Mesodermal cell (in vitro differentiated cells): ENCODE measurements around the gene ASTN2.

Source experiments
- H3K27ac ChIP-seq: 2 replicates; pipeline ENCODE4 v1.7.0; 2013; ENCODE audit warnings: mild to moderate bottlenecking, low read depth, low read length, moderate library complexity; ENCODE audit not compliant: severe bottlenecking
- H3K36me3 ChIP-seq: 2 replicates; pipeline ENCODE4 v1.7.1; 2013; ENCODE audit warnings: mild to moderate bottlenecking, low read length, moderate library complexity; ENCODE audit not compliant: control insufficient read depth, insufficient read depth
- H3K4me1 ChIP-seq: one replicate; pipeline ENCODE4 v1.7.1; 2013; ENCODE audit warnings: mild to moderate bottlenecking, low read length; ENCODE audit not compliant: insufficient read depth, control insufficient read depth, poor library complexity, severe bottlenecking
- H3K4me3 ChIP-seq: 2 replicates; pipeline ENCODE4 v1.7.0; 2013; ENCODE audit warnings: low read length, control low read depth, mild to moderate bottlenecking; ENCODE audit not compliant: insufficient read depth, poor library complexity, severe bottlenecking; ENCODE audit errors: extremely low read depth
- H3K9me3 ChIP-seq: 2 replicates; pipeline ENCODE4 v1.7.1; 2013; ENCODE audit warnings: mild to moderate bottlenecking, low read length, moderate library complexity; ENCODE audit not compliant: control insufficient read depth
- WGBS, 2 experiments: methylation state at CpG; one replicate each; pipeline ENCODE4 v1.1.5; 2013; ENCODE audit warnings: missing lambda C conversion rate in 2 of 2; ENCODE audit not compliant: insufficient coverage in 2 of 2; 5-methylcytosine and 5-hydroxymethylcytosine counted together

Gene ASTN2

GRCh38 chr9:117121316-117121715, 293.5 kb downstream of the ASTN2 start:
- Histone ChIP-seq H3K36me3 (no peaks in the 10 kb centered on the region), H3K4me3 (no peak overlapping the region), H3K27ac (no peak overlapping the region), H3K9me3 (no peaks in the 10 kb centered on the region), H3K4me1 (no peaks in the 10 kb centered on the region)
- WGBS, 2 experiments: 100% methylated on average over 1 of the region's 2 CpGs; no CpG with 5 or more reads in 1 of the 2 experiments

GRCh38 chr9:117120061-117120460, 294.8 kb downstream of the ASTN2 start:
- Histone ChIP-seq H3K27ac (no peak overlapping the region), H3K9me3 (no peaks in the 10 kb centered on the region), H3K4me1 (no peaks in the 10 kb centered on the region), H3K4me3 (no peak overlapping the region), H3K36me3 (no peaks in the 10 kb centered on the region)
- WGBS, 2 experiments: 100% methylated on average over 2 of the region's 2 CpGs; no CpG with 5 or more reads in 1 of the 2 experiments

GRCh38 chr9:117116084-117116483, 298.8 kb downstream of the ASTN2 start:
- Histone ChIP-seq H3K27ac (no peak overlapping the region), H3K9me3 (no peaks in the 10 kb centered on the region), H3K4me1 (no peaks in the 10 kb centered on the region), H3K36me3 (no peaks in the 10 kb centered on the region), H3K4me3 (no peak overlapping the region)

GRCh38 chr9:117114768-117115167, 300.1 kb downstream of the ASTN2 start:
- H3K9me3 ChIP-seq: no peaks in the 10 kb centered on the region
- WGBS, 2 experiments: 80 to 83% methylated on average over 1 to 2 of the region's 2 CpGs

GRCh38 chr9:117104716-117105495, 310.0 kb downstream of the ASTN2 start:
- Histone ChIP-seq H3K9me3 (no peaks in the 10 kb centered on the region), H3K4me1 (peaks cover 21% of the 10 kb centered on the region), H3K36me3 (no peaks in the 10 kb centered on the region), H3K27ac (peak overlapping the region; percentile 82), H3K4me3 (no peak overlapping the region)
- WGBS, 2 experiments: 61 to 72% methylated on average over 4 of the region's 8 CpGs

More at GRCh38 chr9:117114768-117115167, 300.1 kb downstream of the ASTN2 start:
- no peaks in the 10 kb centered on the region for H3K36me3 ChIP-seq
- H3K27ac ChIP-seq: no peak overlapping the region
- peaks cover 3% of the 10 kb centered on the region for H3K4me1 ChIP-seq
- H3K4me3 ChIP-seq: no peak overlapping the region

- Histone ChIP-seq H3K9me3 (no peaks in the 10 kb centered on the region), H3K4me1 (peaks cover 21% of the 10 kb centered on the region), H3K36me3 (no peaks in the 10 kb centered on the region), H3K4me3 (no peak overlapping the region), H3K27ac (no peak overlapping the region)
- WGBS, 2 experiments: no CpG with 5 or more reads among the region's 1 CpG
These were observed 310.7 kb downstream of the ASTN2 start for GRCh38 chr9:117104206-117104605.

GRCh38 chr9:117103438-117104110, 311.3 kb downstream of the ASTN2 start:
- no peaks in the 10 kb centered on the region for H3K9me3 ChIP-seq
- 86 to 100% methylated on average over 1 of the region's 3 CpGs for WGBS, 2 experiments
- H3K4me1 ChIP-seq: peaks cover 16% of the 10 kb centered on the region
- H3K4me3 ChIP-seq: no peak overlapping the region
- no peaks in the 10 kb centered on the region for H3K36me3 ChIP-seq
- no peak overlapping the region for H3K27ac ChIP-seq

GRCh38 chr9:117101008-117101407, 313.8 kb downstream of the ASTN2 start:
- Histone ChIP-seq H3K4me3 (no peak overlapping the region), H3K27ac (no peak overlapping the region), H3K36me3 (no peaks in the 10 kb centered on the region), H3K9me3 (no peaks in the 10 kb centered on the region), H3K4me1 (peaks cover 13% of the 10 kb centered on the region)
- WGBS, 2 experiments: 89 to 100% methylated on average over 1 of the region's 1 CpG

- peaks cover 12% of the 10 kb centered on the region for H3K4me1 ChIP-seq
- H3K27ac ChIP-seq: no peak overlapping the region
- H3K36me3 ChIP-seq: no peaks in the 10 kb centered on the region
- H3K9me3 ChIP-seq: no peaks in the 10 kb centered on the region
- no peak overlapping the region for H3K4me3 ChIP-seq
- WGBS, 2 experiments: 86 to 100% methylated on average over 1 of the region's 3 CpGs
These were observed 316.5 kb downstream of the ASTN2 start for GRCh38 chr9:117098331-117098730.

GRCh38 chr9:117097761-117098160, 317.1 kb downstream of the ASTN2 start:
- no peaks in the 10 kb centered on the region for H3K36me3 ChIP-seq
- H3K27ac ChIP-seq: no peak overlapping the region
- H3K4me1 ChIP-seq: peaks cover 18% of the 10 kb centered on the region
- H3K9me3 ChIP-seq: no peaks in the 10 kb centered on the region
- H3K4me3 ChIP-seq: no peak overlapping the region
- 85 to 93% methylated on average over 1 to 2 of the region's 3 CpGs for whole genome bisulfite sequencing, 2 experiments

GRCh38 chr9:117096138-117096537, 318.7 kb downstream of the ASTN2 start:
- H3K4me1 ChIP-seq: peaks cover 20% of the 10 kb centered on the region
- H3K27ac ChIP-seq: no peak overlapping the region
- WGBS, 2 experiments: no CpG with 5 or more reads among the region's 1 CpG
- H3K4me3 ChIP-seq: no peak overlapping the region
- H3K36me3 ChIP-seq: no peaks in the 10 kb centered on the region
- no peaks in the 10 kb centered on the region for H3K9me3 ChIP-seq
